ENCODE measurements around the gene NUDT3. TPM values are rescaled to one million over a fixed set of nuclear protein-coding genes. Genes with fewer than 3 reads are reported as not detected.
A peak's percentile ranks its signal among the peaks of the same experiment; 100 is the strongest.

NUDT3 gene
- polyA plus RNA-seq, 3 donors, result 9.3 to 33.3 (median 10.9) TPM

GRCh38 chr6:34295721-34296120, 96.7 kb downstream of the NUDT3 start:
- Mint-ChIP-seq H3K9me3 (peaks cover 0 to 1% (median 0%) of the 10 kb centered on the region in 7 donors), H3K27me3 (ENCODE audit: low read depth in 3 of 3) (peaks cover 0 to 1% (median 0%) of the 10 kb centered on the region in 3 donors), H3K4me1 (peaks cover 14% of the 10 kb centered on the region), H3K27ac (peak overlapping the region in 4 of 7 donors; percentile 19 to 72 (median 50)), H3K4me3 (no peak overlapping the region), H3K36me3 (peaks cover 38 to 62% of the 10 kb centered on the region in 2 donors)
- TF ChIP-seq CTCF (IDR thresholded peaks at IDR 0.05), result no peak
- no peaks in the 10 kb centered on the region for H3K9me3 ChIP-seq (replicated peaks in 1 of 2; ENCODE audit: control insufficient read depth in 1 of 2, insufficient read depth in 1 of 2, low read length in 2 of 2)
- no peak overlapping the region for H3K4me2 ChIP-seq (replicated peaks; ENCODE audit: extremely low read depth, low read length, poor library complexity, severe bottlenecking)
- no peak overlapping the region for H3K9ac ChIP-seq (ENCODE audit: insufficient read depth, low read length, poor library complexity, severe bottlenecking)
- H3K4me3 ChIP-seq (replicated peaks in 1 of 3; ENCODE audit: low read depth in 2 of 3, low read length in 3 of 3), result no peak overlapping the region
- 100% methylated on average over 1 of the region's 3 CpGs for WGBS (ENCODE audit: insufficient coverage)
- peaks cover 43% of the 10 kb centered on the region for H3K79me2 ChIP-seq (ENCODE audit: insufficient read depth, low read length)
- no peaks in the 10 kb centered on the region for H3K27me3 ChIP-seq (ENCODE audit: control insufficient read depth in 2 of 2, insufficient read depth in 2 of 2, low read length in 2 of 2)
- H3K36me3 ChIP-seq (replicated peaks in 1 of 2; ENCODE audit: control insufficient read depth in 1 of 2, insufficient read depth in 2 of 2, low read length in 2 of 2), result peaks cover 26 to 49% of the 10 kb centered on the region in 2 donors
- DNase-seq, result no peak
- intact Hi-C loops (cut with micrococcal nuclease), result no loop called here
- H2AFZ ChIP-seq (ENCODE audit: insufficient read depth, low read depth, low read length, poor library complexity, severe bottlenecking), result no peak overlapping the region
- H4K20me1 ChIP-seq (ENCODE audit: insufficient read depth, low read length), result peaks cover 8% of the 10 kb centered on the region
- H3K27ac ChIP-seq (ENCODE audit: low read depth in 1 of 2, low read length in 2 of 2), result peak overlapping the region in 1 of 2 donors; percentile 40
- peaks cover 10% of the 10 kb centered on the region in 2 donors for H3K4me1 ChIP-seq (ENCODE audit: control insufficient read depth in 1 of 2, insufficient read depth in 2 of 2, low read length in 2 of 2)

DNA sequence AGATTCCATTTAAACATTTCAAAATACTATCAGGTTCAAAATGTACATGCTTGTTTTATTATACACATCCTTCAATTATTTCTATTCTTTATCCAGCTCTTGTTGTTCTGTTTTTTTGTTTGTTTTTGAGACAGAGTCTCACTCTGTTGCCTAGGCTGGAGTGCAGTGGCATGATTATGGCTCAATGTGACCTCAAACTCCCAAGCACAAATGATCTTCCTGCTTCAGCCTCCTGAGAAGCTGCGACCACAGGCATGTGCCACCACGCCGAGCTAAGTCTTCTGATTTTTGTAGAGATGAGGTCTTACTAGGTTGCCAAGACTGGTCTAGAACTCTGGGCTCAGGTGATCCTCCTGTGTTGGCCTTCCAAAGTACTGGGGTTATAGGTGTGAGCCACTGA, 99.5 kb downstream of the NUDT3 start:
- Histone ChIP-seq H3K4me1 (ENCODE audit: control insufficient read depth in 1 of 2, insufficient read depth in 2 of 2, low read length in 2 of 2) (peaks cover 15% of the 10 kb centered on the region in 2 donors), H3K4me3 (replicated peaks in 1 of 3; ENCODE audit: low read depth in 2 of 3, low read length in 3 of 3) (no peak overlapping the region), H3K27ac (ENCODE audit: low read depth in 1 of 2, low read length in 2 of 2) (peak overlapping the region in 1 of 2 donors; percentile 37), H3K9me3 (replicated peaks in 1 of 2; ENCODE audit: control insufficient read depth in 1 of 2, insufficient read depth in 1 of 2, low read length in 2 of 2) (no peaks in the 10 kb centered on the region), H3K4me2 (replicated peaks; ENCODE audit: extremely low read depth, low read length, poor library complexity, severe bottlenecking) (no peak overlapping the region), H3K36me3 (replicated peaks in 1 of 2; ENCODE audit: control insufficient read depth in 1 of 2, insufficient read depth in 2 of 2, low read length in 2 of 2) (peaks cover 26 to 58% of the 10 kb centered on the region in 2 donors), H3K79me2 (ENCODE audit: insufficient read depth, low read length) (peaks cover 42% of the 10 kb centered on the region), H3K27me3 (ENCODE audit: control insufficient read depth in 2 of 2, insufficient read depth in 2 of 2, low read length in 2 of 2) (no peaks in the 10 kb centered on the region), H4K20me1 (ENCODE audit: insufficient read depth, low read length) (peaks cover 5% of the 10 kb centered on the region), H3K9ac (ENCODE audit: insufficient read depth, low read length, poor library complexity, severe bottlenecking) (no peak overlapping the region), H2AFZ (ENCODE audit: insufficient read depth, low read depth, low read length, poor library complexity, severe bottlenecking) (no peak overlapping the region)
- peak overlapping the region in 5 of 7 donors; percentile 21 to 90 (median 38) for H3K27ac Mint-ChIP-seq
- no peak for DNase-seq
- H3K4me1 Mint-ChIP-seq, result peaks cover 19% of the 10 kb centered on the region
- no peak overlapping the region for H3K4me3 Mint-ChIP-seq
- peaks cover 0 to 1% (median 0%) of the 10 kb centered on the region in 7 donors for H3K9me3 Mint-ChIP-seq
- no CpG with 5 or more reads among the region's 3 CpGs for WGBS (ENCODE audit: insufficient coverage)
- peaks cover 0 to 4% (median 0%) of the 10 kb centered on the region in 3 donors for H3K27me3 Mint-ChIP-seq (ENCODE audit: low read depth in 3 of 3)
- intact Hi-C loops (cut with micrococcal nuclease), result no loop called here
- peaks cover 43 to 74% of the 10 kb centered on the region in 2 donors for H3K36me3 Mint-ChIP-seq
- no peak for TF ChIP-seq CTCF (IDR thresholded peaks at IDR 0.05)
